GM03348 (cell line): ENCODE measurements around the gene CHST11.

Experiments
- DNase-seq: peaks from one replicate; pipeline ENCODE4 v3.0.0; 2012; ENCODE audit warnings: low spot score

Gene CHST11

GRCh38 chr12:104809706-104810385 lies 353.1 kb downstream of the CHST11 start:
- no peak for DNase-seq
